GM18526 (cell line): Measurements from ENCODE around the gene NRXN2.

Source experiments
- POLR2A ChIP-seq: IDR thresholded peaks from 3 replicates; pipeline ENCODE4 v1.6.1; 2011; ENCODE audit not compliant: insufficient read length; ENCODE audit errors: extremely low read depth

Gene NRXN2

DNA sequence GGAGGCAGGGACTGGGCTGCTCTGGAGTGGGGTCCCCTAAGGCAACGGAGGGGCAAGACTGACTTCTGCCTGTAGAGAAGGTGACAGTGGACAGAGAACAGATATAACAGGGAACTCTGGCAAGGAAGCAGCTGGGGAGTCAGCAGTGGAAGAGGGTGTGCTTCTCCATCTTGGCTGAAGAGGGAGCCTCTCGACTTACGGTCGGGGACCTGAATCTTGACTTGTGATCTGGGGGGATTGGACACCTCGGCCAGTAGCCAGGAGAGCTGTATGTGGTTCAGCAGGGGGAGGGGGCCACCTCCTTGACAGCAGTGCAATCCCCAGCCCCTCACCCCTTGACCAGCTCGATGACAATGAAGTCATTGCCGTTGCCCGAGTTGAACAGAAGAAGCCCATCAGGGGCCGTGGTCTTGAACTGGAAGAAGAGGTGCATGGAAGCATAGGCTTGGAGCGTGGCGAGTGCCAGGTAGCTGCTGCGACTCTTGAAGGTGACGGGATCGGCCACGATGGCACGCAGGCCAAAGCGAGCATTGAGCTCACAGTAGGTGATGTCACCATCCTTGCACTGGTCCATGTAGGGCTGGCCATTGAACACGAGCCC is 72.0 kb downstream of the NRXN2 start:
- TF ChIP-seq POLR2A, result no peak

- TF ChIP-seq POLR2A, result no peak
Observed at GRCh38 chr11:64649291-64649697, 73.7 kb downstream of the NRXN2 start.

DNA sequence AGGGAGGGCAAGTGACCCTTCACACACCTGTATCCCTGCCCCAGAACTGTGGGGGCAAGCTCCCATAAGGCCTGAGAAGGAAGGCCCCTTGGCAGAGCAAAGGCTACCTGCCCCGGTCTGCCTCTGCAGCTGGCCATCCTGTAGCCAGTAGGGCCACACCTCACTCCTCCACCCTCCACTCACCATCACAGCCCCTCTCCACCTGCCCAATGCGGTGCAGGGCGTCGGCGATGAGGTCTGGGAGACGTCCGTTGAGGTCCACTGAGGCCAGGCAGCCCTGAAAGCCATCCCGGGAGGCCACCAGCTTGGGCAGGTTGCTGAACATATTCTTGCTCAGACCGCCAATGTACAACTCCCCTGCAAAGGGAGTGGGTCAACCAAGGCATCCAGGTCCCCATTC is 74.4 kb downstream of the NRXN2 start:
- TF ChIP-seq POLR2A, result no peak

- no peak for TF ChIP-seq POLR2A
Observed at GRCh38 chr11:64647019-64647779, 75.8 kb downstream of the NRXN2 start.

DNA sequence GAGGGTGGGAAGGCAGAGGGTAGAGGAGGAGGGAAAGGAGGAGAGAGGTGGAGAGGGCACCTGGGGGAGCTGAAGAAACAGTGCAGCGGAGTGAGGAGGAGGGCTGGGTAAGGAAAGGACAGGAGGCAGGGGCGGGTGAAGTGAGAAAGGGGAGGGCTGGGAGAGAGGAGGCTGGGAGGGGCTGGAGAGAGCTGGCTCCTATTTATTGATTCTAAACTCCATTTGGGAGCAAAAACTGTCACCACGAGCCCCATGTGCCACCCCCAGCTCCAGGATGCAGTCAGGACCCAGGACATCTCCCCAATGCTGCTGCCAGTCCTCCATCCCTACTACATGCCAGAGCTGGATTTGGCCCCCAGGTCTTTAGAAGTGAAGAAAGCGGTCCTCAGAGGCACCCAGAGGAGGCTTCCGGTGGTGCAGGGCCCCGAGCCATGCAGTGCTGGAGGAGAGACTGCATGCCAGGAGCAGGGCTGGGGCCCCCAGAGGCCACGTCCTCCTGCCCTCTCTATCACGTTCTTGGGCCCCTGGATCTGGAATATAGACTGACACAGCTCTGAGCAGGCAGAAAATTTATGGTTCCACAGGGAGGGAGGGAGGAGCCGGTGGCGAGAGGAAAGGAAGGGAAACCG is 78.2 kb downstream of the NRXN2 start:
- no peak for TF ChIP-seq POLR2A

DNA sequence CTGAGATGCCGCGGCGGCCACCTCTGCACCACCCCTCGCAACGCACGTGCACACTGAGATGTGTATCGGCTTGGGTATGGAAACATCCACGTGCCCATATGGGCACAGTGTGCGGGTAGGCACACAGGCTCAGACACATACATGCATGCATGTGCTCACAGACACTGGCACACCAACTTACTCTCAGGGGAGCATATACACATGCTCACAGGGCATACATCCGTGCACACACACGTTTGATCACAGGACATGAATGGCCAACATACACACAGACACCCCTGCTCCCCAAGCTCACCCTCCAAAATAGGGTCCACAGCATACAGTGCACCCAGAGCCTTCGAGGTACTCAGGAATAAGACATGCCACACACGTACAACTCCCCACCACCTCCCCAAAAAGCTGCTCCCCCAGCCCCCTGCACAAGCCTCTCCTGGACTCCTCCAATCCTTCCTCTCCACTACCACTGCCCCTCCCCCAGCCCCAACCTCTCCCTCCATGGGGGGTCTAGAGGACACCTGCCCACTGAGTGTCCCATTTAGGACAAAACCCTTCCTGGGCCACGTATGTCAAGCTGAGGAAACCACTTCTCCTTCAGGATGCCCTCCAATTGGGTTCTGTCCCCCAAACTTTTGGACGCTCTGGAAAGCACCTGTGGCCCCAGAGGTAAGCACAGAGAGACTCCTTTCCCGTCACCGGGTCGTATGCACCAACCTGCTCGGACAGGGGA is 78.9 kb downstream of the NRXN2 start:
- no peak for TF ChIP-seq POLR2A

DNA sequence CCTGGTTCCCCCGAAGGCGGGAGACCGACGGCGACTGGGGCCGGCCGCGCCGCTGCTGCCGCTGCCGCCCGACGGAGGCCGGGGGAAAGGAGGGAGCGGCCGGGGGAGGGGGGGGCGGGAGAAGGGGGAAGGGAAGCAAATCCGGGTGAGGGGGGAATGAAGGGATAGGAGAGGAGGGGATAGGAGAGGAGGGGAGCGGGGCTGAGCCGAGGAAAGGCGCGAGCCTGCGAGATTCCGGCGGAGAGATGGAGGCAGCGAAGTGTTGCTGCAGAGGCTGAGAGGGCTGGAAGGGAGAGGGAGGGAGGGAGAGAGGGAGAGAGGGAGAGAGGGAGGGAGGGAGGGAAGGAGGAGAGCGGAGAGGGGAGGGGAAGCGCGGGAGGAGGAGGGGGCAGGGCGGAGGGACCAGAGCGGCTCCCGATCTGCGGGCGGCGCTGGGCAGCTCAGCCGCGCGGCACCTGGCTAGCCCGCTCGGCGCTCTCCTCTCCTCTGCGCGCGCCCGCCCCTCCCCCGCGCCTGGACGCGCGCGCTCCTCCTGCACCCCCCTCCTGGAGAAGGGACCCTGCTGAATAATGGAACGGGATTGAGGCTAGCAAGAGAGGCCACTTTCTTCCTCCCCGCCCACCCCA is 79.6 kb downstream of the NRXN2 start:
- TF ChIP-seq POLR2A, result no peak

- TF ChIP-seq POLR2A, result no peak
Observed at GRCh38 chr11:64642871-64643255, 80.1 kb downstream of the NRXN2 start.

GRCh38 chr11:64642418-64642735 is 80.6 kb downstream of the NRXN2 start:
- no peak for TF ChIP-seq POLR2A

- TF ChIP-seq POLR2A, result no peak
Observed at GRCh38 chr11:64641596-64642417, 81.2 kb downstream of the NRXN2 start.

GRCh38 chr11:64639885-64640284 is 83.1 kb downstream of the NRXN2 start:
- TF ChIP-seq POLR2A, result no peak

GRCh38 chr11:64638829-64639228 is 84.2 kb downstream of the NRXN2 start:
- no peak for TF ChIP-seq POLR2A

GRCh38 chr11:64638018-64638665 is 84.9 kb downstream of the NRXN2 start:
- no peak for TF ChIP-seq POLR2A

GRCh38 chr11:64637334-64638017 is 85.5 kb downstream of the NRXN2 start:
- TF ChIP-seq POLR2A, result no peak
